NCI-H187 (cell line): ENCODE results near the gene SLC38A3.

Experiments
- DNase-seq, 2 experiments: peaks; one replicate each; lab custom pipeline; 2025; lab: John Stamatoyannopoulos, UW

The SLC38A3 gene

GRCh38 chr3:50169232-50169832, 35.7 kb upstream of the SLC38A3 start:
- DNase-seq = no peak

- DNase-seq = no peak
These were observed 35.2 kb upstream of the SLC38A3 start for GRCh38 chr3:50169858-50170257.

GRCh38 chr3:50170689-50171088, 34.4 kb upstream of the SLC38A3 start:
- no peak for DNase-seq

- DNase-seq = no peak
These were observed 33.4 kb upstream of the SLC38A3 start for GRCh38 chr3:50171540-50172301.

- DNase-seq = no peak
These were observed 32.3 kb upstream of the SLC38A3 start for GRCh38 chr3:50172626-50173220.

GRCh38 chr3:50173685-50174516, 31.2 kb upstream of the SLC38A3 start:
- DNase-seq = no peak

- no peak for DNase-seq
These were observed 30.6 kb upstream of the SLC38A3 start for GRCh38 chr3:50174517-50174895.

- no peak for DNase-seq
These were observed 30.0 kb upstream of the SLC38A3 start for GRCh38 chr3:50174947-50175524.

GRCh38 chr3:50177346-50177745, 27.7 kb upstream of the SLC38A3 start:
- DNase-seq = no peak

- no peak for DNase-seq
These were observed 25.4 kb upstream of the SLC38A3 start for GRCh38 chr3:50179710-50180109.

GRCh38 chr3:50181985-50182384, 23.1 kb upstream of the SLC38A3 start:
- no peak for DNase-seq

GRCh38 chr3:50182533-50183099, 22.5 kb upstream of the SLC38A3 start:
- DNase-seq = no peak

- DNase-seq = no peak
These were observed 21.3 kb upstream of the SLC38A3 start for GRCh38 chr3:50183755-50184154.

- DNase-seq = no peak
These were observed 20.7 kb upstream of the SLC38A3 start for GRCh38 chr3:50184242-50184978.

- DNase-seq = no peak
These were observed 19.8 kb upstream of the SLC38A3 start for GRCh38 chr3:50185230-50185629.

- DNase-seq = no peak
These were observed 19.0 kb upstream of the SLC38A3 start for GRCh38 chr3:50186096-50186495.

- no peak for DNase-seq
These were observed 17.3 kb upstream of the SLC38A3 start for GRCh38 chr3:50187750-50188149.

- no peak for DNase-seq
These were observed 15.8 kb upstream of the SLC38A3 start for GRCh38 chr3:50189274-50189673.

- no peak for DNase-seq
These were observed 15.1 kb upstream of the SLC38A3 start for GRCh38 chr3:50189989-50190388.

- DNase-seq = no peak
These were observed 14.0 kb upstream of the SLC38A3 start, which contains the start of gene GNAT1 for GRCh38 chr3:50190936-50191660. GNAT1 (plus strand) TSS chr3:50191610; CDS start chr3:50191726, 116 bp downstream.
